Gastrocnemius medialis (tissue), 4 donors: ENCODE data around the gene SIL1. TPM values are rescaled to one million over a fixed set of nuclear protein-coding genes. Genes with fewer than 3 reads are reported as not detected.

Experiments
- ATAC-seq, 2 donors: fragments of 150-250 bp; one replicate each; pipeline ENCODE4 v1.9.1; 2016
- DNase-seq, 2 donors: peaks; one replicate each; pipeline ENCODE4 v3.0.0-alpha.2; 2019
- H3K27ac ChIP-seq, 4 donors: fragments of 200-600 bp; sonication (generic); 1 replicate in 1 of 4; 2 replicates in 3 of 4; pipeline ENCODE4 v1.5.1; 2016 to 2018; ENCODE audit warnings: mild to moderate bottlenecking in 2 of 4, moderate library complexity in 1 of 4
- H3K27me3 ChIP-seq, 3 donors: fragments of 200-600 bp; sonication (generic) in 2 of 3; 1 replicate in 1 of 3; 2 replicates in 2 of 3; pipeline versions ENCODE4 v1.5.1 to v1.6.0; 2016 to 2019; ENCODE audit warnings: mild to moderate bottlenecking in 1 of 3, moderate library complexity in 1 of 3
- H3K36me3 ChIP-seq, 2 donors: fragments of 200-600 bp; sonication (generic) in 1 of 2; one replicate each; pipeline ENCODE4 v1.5.1; 2017 to 2018
- H3K4me1 ChIP-seq, 2 donors: fragments of 200-600 bp; sonication (generic) in 1 of 2; one replicate each; pipeline ENCODE4 v1.5.1; 2016 to 2017; ENCODE audit warnings: mild to moderate bottlenecking in 2 of 2
- H3K4me3 ChIP-seq, 4 donors: fragments of 200-600 bp; sonication (generic) in 3 of 4; 1 replicate in 1 of 4; 2 replicates in 3 of 4; pipeline ENCODE4 v1.5.1; 2016 to 2019; ENCODE audit warnings: mild to moderate bottlenecking in 2 of 4
- H3K9me3 ChIP-seq, 3 donors: fragments of 200-600 bp; sonication (generic) in 2 of 3; 1 replicate in 1 of 3; 2 replicates in 2 of 3; pipeline ENCODE4 v1.5.1; 2016 to 2019
- POLR2A ChIP-seq, 2 donors: fragments of 450-650 bp; IDR thresholded peaks; one replicate each; pipeline ENCODE4 v1.6.1; 2017; ENCODE audit warnings: antibody characterized with exemption in 2 of 2, mild to moderate bottlenecking in 2 of 2, moderate library complexity in 2 of 2
- in situ Hi-C, 4 donors: fragments of 200-750 bp; cut with MboI; loops; one replicate each; pipeline versions ENCODE4 v1.15.0 to v1.8.0; 2017; ENCODE audit warnings: low sequenced_read_pairs in 4 of 4
- intact Hi-C: fragments of 100-400 bp; cut with DNase I; formaldehyde crosslinking; loops from one replicate; pipeline ENCODE4 v1.15.1; 2023; ENCODE audit warnings: low total_unique reads
- total RNA-seq, 4 donors: library from RNA; depleted of rRNA; stranded (reverse); fragments of >200 nt; gene quantifications; one replicate each; pipeline versions ENCODE4 v1.1.0 to v1.2.3, GENCODE V29; 2016
- TF ChIP-seq, protein P1 (sequence below), 5 experiments: fragments of 450-650 bp in 3 of 5; fragments of 200-600 bp in 2 of 5; sonication (generic) in 2 of 5; IDR thresholded peaks in 4 of 5; conservative IDR thresholded peaks in 1 of 5; 1 replicate in 4 of 5; 2 replicates in 1 of 5; pipeline ENCODE4 v1.5.1; 2016 to 2019; ENCODE audit warnings: antibody characterized with exemption in 5 of 5, mild to moderate bottlenecking in 3 of 5, moderate library complexity in 3 of 5

SIL1 gene
- total RNA-seq, 4 donors from 2014 or later = 36.6 to 52.6 (median 48.2) TPM

DNA sequence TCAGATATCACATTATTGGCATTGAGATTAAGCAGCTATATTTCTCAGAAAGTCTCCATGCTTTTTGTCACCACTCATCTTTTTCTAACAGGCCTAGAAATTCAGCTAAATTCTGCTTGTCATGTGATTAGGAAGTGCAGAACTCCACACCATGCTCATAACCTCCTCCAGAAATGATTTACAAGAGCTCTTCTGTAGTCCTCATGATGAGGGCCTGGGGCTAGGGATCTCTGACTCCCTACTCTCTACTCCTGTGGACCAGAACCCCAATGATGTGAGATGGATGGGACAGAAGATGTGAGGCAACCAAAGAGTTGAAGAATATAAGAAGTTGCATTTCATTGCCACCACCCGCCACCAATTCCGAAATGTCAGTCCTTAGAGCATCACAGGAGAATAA lies 16.5 kb upstream of the SIL1 start:
- no peak for DNase-seq
- Histone ChIP-seq H3K27ac (no peak overlapping the region), H3K36me3 (no peaks in the 10 kb centered on the region), H3K4me3 (no peak overlapping the region), H3K4me1 (peaks cover 3 to 10% of the 10 kb centered on the region in 2 donors), H3K27me3 (no peaks in the 10 kb centered on the region), H3K9me3 (no peaks in the 10 kb centered on the region)
- TF ChIP-seq, protein P1, sequence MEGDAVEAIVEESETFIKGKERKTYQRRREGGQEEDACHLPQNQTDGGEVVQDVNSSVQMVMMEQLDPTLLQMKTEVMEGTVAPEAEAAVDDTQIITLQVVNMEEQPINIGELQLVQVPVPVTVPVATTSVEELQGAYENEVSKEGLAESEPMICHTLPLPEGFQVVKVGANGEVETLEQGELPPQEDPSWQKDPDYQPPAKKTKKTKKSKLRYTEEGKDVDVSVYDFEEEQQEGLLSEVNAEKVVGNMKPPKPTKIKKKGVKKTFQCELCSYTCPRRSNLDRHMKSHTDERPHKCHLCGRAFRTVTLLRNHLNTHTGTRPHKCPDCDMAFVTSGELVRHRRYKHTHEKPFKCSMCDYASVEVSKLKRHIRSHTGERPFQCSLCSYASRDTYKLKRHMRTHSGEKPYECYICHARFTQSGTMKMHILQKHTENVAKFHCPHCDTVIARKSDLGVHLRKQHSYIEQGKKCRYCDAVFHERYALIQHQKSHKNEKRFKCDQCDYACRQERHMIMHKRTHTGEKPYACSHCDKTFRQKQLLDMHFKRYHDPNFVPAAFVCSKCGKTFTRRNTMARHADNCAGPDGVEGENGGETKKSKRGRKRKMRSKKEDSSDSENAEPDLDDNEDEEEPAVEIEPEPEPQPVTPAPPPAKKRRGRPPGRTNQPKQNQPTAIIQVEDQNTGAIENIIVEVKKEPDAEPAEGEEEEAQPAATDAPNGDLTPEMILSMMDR (IDR thresholded peaks at IDR 0.05 in 4 of 5, conservative IDR thresholded peaks at IDR 0.05 in 1 of 5) = no peak
- no peak for TF ChIP-seq POLR2A (IDR thresholded peaks at IDR 0.05)
- in situ Hi-C loops (no loop called here), intact Hi-C loops (no loop called here)
- no peak for ATAC-seq

DNA sequence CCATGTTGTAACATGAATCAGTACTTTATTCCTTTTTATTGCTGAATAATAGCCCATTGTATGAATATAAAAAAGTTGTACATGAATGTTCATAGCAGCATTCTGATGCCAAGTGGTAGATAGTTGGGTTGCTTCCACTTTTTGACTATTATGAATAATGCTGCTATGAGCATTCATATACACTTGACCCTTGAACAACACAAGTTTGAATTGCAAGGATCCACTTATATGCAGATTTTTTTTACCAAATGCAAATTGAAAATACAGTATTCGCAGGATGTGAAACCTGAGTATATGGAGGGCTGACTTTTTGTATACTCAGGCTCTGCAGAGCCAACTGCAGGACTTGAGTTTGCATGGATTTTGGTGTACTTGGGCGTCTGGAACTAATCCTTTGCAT lies 14.7 kb upstream of the SIL1 start:
- DNase-seq (no peak), ATAC-seq (no peak)
- no peaks in the 10 kb centered on the region for H3K36me3 ChIP-seq
- H3K4me1 ChIP-seq = peaks cover 3 to 10% of the 10 kb centered on the region in 2 donors
- H3K9me3 ChIP-seq = no peaks in the 10 kb centered on the region
- no peak for TF ChIP-seq POLR2A (IDR thresholded peaks at IDR 0.05)
- TF ChIP-seq, protein P1 (IDR thresholded peaks at IDR 0.05 in 4 of 5, conservative IDR thresholded peaks at IDR 0.05 in 1 of 5) = no peak
- in situ Hi-C loops = no loop called here
- H3K27ac ChIP-seq = no peak overlapping the region
- H3K27me3 ChIP-seq = no peaks in the 10 kb centered on the region
- intact Hi-C loops = no loop called here
- H3K4me3 ChIP-seq = no peak overlapping the region

DNA sequence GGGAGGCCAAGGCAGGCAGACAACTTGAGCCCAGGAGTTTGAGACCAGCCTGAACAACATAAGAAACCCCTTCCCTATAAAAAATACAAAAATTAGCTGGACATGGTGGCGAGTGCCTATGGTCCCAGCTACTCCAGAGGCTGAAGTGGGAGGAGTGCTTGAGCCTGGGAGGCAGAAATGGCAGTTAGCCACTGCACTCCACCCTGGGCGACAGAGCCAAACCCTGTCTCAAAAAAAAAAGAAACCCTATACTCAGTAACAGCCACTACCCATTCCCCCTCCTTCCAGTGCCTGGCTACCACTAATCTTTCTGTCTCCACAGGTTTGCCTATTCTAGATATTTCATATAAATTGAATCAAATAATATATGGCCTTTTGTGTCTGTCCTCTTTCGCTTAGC lies 14.3 kb upstream of the SIL1 start:
- no peaks in the 10 kb centered on the region for H3K36me3 ChIP-seq
- TF ChIP-seq, protein P1 (IDR thresholded peaks at IDR 0.05 in 4 of 5, conservative IDR thresholded peaks at IDR 0.05 in 1 of 5) = no peak
- H3K4me1 ChIP-seq = peaks cover 3 to 10% of the 10 kb centered on the region in 2 donors
- H3K9me3 ChIP-seq = no peaks in the 10 kb centered on the region
- ATAC-seq (peak; percentile 74 to 80), DNase-seq (peak in 1 of 2 donors; percentile 19)
- H3K4me3 ChIP-seq = no peak overlapping the region
- in situ Hi-C loops (no loop called here), intact Hi-C loops (no loop called here)
- no peaks in the 10 kb centered on the region for H3K27me3 ChIP-seq
- H3K27ac ChIP-seq = no peak overlapping the region

DNA sequence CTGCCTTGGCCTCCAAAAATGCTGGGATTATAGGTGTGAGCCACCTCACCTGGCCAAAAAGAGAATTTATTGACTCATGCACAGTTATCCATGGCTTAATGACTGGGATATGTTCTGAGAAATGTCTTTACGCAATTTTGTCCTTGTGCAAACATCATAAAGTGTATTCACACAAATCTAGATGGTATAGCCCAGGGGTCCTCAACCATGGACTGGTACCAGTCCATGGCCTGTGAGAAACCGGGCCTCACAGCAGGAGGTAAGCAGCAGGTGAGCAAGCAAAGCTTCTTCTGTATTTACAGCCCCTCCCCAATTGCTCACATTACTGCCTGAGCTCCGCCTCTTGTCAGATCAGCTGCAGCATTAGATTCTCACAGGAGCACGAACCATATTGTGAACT lies 12.4 kb upstream of the SIL1 start:
- no peak for DNase-seq
- in situ Hi-C loops = no loop called here
- Histone ChIP-seq H3K4me3 (no peak overlapping the region), H3K9me3 (no peaks in the 10 kb centered on the region), H3K27me3 (no peaks in the 10 kb centered on the region), H3K36me3 (no peaks in the 10 kb centered on the region), H3K4me1 (peaks cover 3 to 10% of the 10 kb centered on the region in 2 donors), H3K27ac (no peak overlapping the region)
- ATAC-seq = no peak
- intact Hi-C loops = no loop called here
- TF ChIP-seq, protein P1 (IDR thresholded peaks at IDR 0.05 in 4 of 5, conservative IDR thresholded peaks at IDR 0.05 in 1 of 5) = no peak
- TF ChIP-seq POLR2A (IDR thresholded peaks at IDR 0.05) = no peak

DNA sequence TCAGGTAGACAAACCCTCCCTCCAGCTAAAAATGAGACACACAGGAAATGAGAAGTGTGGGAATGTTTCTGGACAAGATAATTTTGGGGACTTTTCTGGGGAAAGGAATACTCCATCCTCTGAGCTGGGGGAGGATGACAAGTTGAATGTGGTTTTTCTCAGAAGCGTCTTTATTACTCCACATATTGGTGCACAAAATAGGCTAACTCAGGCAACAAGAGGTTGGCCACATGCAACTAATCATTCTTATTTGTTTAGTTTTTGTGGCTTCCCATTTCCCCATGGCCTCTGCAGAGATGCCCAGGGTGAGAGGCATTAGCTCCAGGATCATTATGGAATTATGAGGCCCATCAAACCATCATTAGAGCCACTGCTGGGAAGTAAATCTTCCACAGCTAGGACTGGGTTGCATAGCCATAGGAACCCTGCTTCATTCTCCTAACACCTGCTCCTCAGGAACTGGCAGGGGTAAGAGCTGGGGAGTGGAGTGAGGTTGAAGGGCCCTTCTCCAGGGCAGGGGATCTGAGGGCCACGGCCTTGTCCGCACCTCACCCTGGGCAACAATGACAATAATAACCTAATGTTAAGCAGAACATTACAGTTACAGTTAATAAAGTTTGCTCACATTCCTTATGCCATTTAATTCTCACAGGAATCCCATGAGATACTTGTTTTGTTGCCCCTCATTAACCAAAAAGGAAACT lies 9.3 kb upstream of the SIL1 start:
- TF ChIP-seq, protein P1 (IDR thresholded peaks at IDR 0.05 in 4 of 5, conservative IDR thresholded peaks at IDR 0.05 in 1 of 5) = no peak
- TF ChIP-seq POLR2A (IDR thresholded peaks at IDR 0.05) = no peak
- no peaks in the 10 kb centered on the region for H3K27me3 ChIP-seq
- in situ Hi-C loops = no loop called here
- H3K36me3 ChIP-seq = no peaks in the 10 kb centered on the region
- no peaks in the 10 kb centered on the region for H3K9me3 ChIP-seq
- H3K4me3 ChIP-seq = no peak overlapping the region
- ATAC-seq (no peak), DNase-seq (no peak)
- no peak overlapping the region for H3K27ac ChIP-seq
- peaks cover 3% of the 10 kb centered on the region in 2 donors for H3K4me1 ChIP-seq
- intact Hi-C loops = no loop called here
